DND-41 (cell line): ENCODE measurements around the gene MAST3.

Experiments
- ATAC-seq: fragments of 200-7000 bp; cut with Tn5 transposase; 3 replicates; pipeline ENCODE4 v1.9.1; 2021; ENCODE audit warnings: low read depth; ENCODE audit not compliant: insufficient read depth
- DNase-seq: peaks from one replicate; pipeline ENCODE4 v3.0.0-alpha.2; 2020
- H2AFZ ChIP-seq: 2 replicates; pipeline ENCODE4 v1.6.0; 2012; ENCODE audit warnings: low read depth, low read length
- H3K27ac ChIP-seq: 2 replicates; pipeline ENCODE4 v1.5.1; 2012; ENCODE audit warnings: low read length, inconsistent platforms
- H3K27me3 ChIP-seq: fragments of 200-600 bp; sonication (generic); 2 replicates; pipeline ENCODE4 v1.6.0; 2012; ENCODE audit warnings: low read length, mild to moderate bottlenecking, inconsistent platforms; ENCODE audit not compliant: insufficient read depth, poor library complexity
- H3K36me3 ChIP-seq: 2 replicates; pipeline ENCODE4 v1.5.1; 2012; ENCODE audit warnings: low read length, inconsistent platforms; ENCODE audit not compliant: insufficient read depth
- H3K4me1 ChIP-seq: 2 replicates; pipeline ENCODE4 v1.5.1; 2012; ENCODE audit warnings: mild to moderate bottlenecking, low read length; ENCODE audit not compliant: insufficient read depth
- H3K4me2 ChIP-seq: 2 replicates; pipeline ENCODE4 v1.6.0; 2012; ENCODE audit warnings: mild to moderate bottlenecking, moderate library complexity, low read length, inconsistent platforms; ENCODE audit not compliant: insufficient read depth
- H3K4me3 ChIP-seq, 2 experiments: fragments of 200-600 bp in 1 of 2; shearing (Covaris generic) in 1 of 2; 2 replicates each; pipeline ENCODE4 v1.5.1; 2012 to 2016; ENCODE audit warnings: inconsistent platforms in 2 of 2, low read length in 2 of 2, mild to moderate bottlenecking in 2 of 2, low read depth in 1 of 2, moderate library complexity in 1 of 2
- H3K79me2 ChIP-seq: 2 replicates; pipeline ENCODE4 v1.6.0; 2012; ENCODE audit warnings: low read length, inconsistent platforms; ENCODE audit not compliant: insufficient read depth
- H3K9ac ChIP-seq: 2 replicates; pipeline ENCODE4 v1.6.0; 2012; ENCODE audit warnings: low read depth, mild to moderate bottlenecking, inconsistent platforms, low read length, moderate library complexity
- H3K9me3 ChIP-seq: 2 replicates; pipeline ENCODE4 v1.5.1; 2012; ENCODE audit warnings: low read length, moderate library complexity, mild to moderate bottlenecking, inconsistent platforms; ENCODE audit not compliant: insufficient read depth, severe bottlenecking
- H4K20me1 ChIP-seq: 2 replicates; pipeline ENCODE4 v1.6.0; 2012; ENCODE audit warnings: low read length; ENCODE audit not compliant: insufficient read depth
- CTCF ChIP-seq: IDR thresholded peaks from 2 replicates; pipeline ENCODE4 v1.5.1; 2012; ENCODE audit warnings: borderline replicate concordance, low read length, moderate library complexity, mild to moderate bottlenecking; ENCODE audit not compliant: poor library complexity, severe bottlenecking; ENCODE audit errors: extremely low read depth
- EZH2 ChIP-seq: IDR thresholded peaks from 3 replicates; pipeline ENCODE4 v1.6.1; 2012; ENCODE audit warnings: borderline replicate concordance, low read depth, mild to moderate bottlenecking, moderate library complexity, low read length, inconsistent platforms; ENCODE audit not compliant: severe bottlenecking

The MAST3 gene

GRCh38 chr19:18119013-18119716 lies 21.6 kb downstream of the MAST3 start:
- Histone ChIP-seq H3K27ac (no peak overlapping the region), H3K4me2 (peak overlapping the region; percentile 100), H3K27me3 (no peaks in the 10 kb centered on the region), H3K9ac (no peak overlapping the region; the same call in 1 of the 2 replicates), H3K4me3 (peak overlapping the region in 1 of 2 experiments; percentile 92; a peak in 1 of 4 replicates), H4K20me1 (peaks cover 3% of the 10 kb centered on the region; the same call in 1 of the 2 replicates), H3K79me2 (no peaks in the 10 kb centered on the region), H2AFZ (no peak overlapping the region), H3K9me3 (no peaks in the 10 kb centered on the region), H3K4me1 (peaks cover 28% of the 10 kb centered on the region), H3K36me3 (no peaks in the 10 kb centered on the region; the same call in 1 of the 2 replicates)
- no peak for TF ChIP-seq CTCF
- TF ChIP-seq EZH2: no peak
- ATAC-seq: no peak
- peak; percentile 41 for DNase-seq

- ATAC-seq: no peak
- DNase-seq: no peak
- H3K4me1 ChIP-seq: peaks cover 28% of the 10 kb centered on the region
- H3K79me2 ChIP-seq: no peaks in the 10 kb centered on the region
- no peaks in the 10 kb centered on the region; the same call in 1 of the 2 replicates for H3K36me3 ChIP-seq
- H3K9me3 ChIP-seq: no peaks in the 10 kb centered on the region
- TF ChIP-seq EZH2: no peak
- no peak for TF ChIP-seq CTCF
- H3K4me3 ChIP-seq: 0 out of 4 replicates have a peak overlapping the region, but pooled peaks of 1 of the 2 experiments have one; percentile 8
- peak overlapping the region; percentile 100 for H3K4me2 ChIP-seq
- no peaks in the 10 kb centered on the region for H3K27me3 ChIP-seq
- peaks cover 3% of the 10 kb centered on the region; the same call in 1 of the 2 replicates for H4K20me1 ChIP-seq
- H3K27ac ChIP-seq: no peak overlapping the region
- H3K9ac ChIP-seq: no peak overlapping the region
- no peak overlapping the region for H2AFZ ChIP-seq
These were observed 22.1 kb downstream of the MAST3 start for GRCh38 chr19:18119717-18120105.

GRCh38 chr19:18120127-18120526 lies 22.5 kb downstream of the MAST3 start:
- Histone ChIP-seq H3K36me3 (no peaks in the 10 kb centered on the region; the same call in 1 of the 2 replicates), H2AFZ (no peak overlapping the region), H3K27ac (no peak overlapping the region), H3K4me1 (peaks cover 28% of the 10 kb centered on the region), H4K20me1 (peaks cover 3% of the 10 kb centered on the region; the same call in 1 of the 2 replicates), H3K27me3 (no peaks in the 10 kb centered on the region), H3K9me3 (no peaks in the 10 kb centered on the region), H3K4me2 (no peak overlapping the region), H3K4me3 (no peak overlapping the region), H3K9ac (no peak overlapping the region), H3K79me2 (no peaks in the 10 kb centered on the region)
- ATAC-seq: no peak
- TF ChIP-seq CTCF (no peak), EZH2 (no peak)
- no peak for DNase-seq
